Right ventricle myocardium inferior (tissue), 1 donor: ENCODE data around the gene CLEC4G. TPM values are rescaled to one million over a fixed set of nuclear protein-coding genes. Genes with fewer than 3 reads are reported as not detected.
"Not testable (repeated sequence)": the region's sequence is repeated elsewhere in the genome, so short reads cannot be mapped to it uniquely, and the experiment has no call there.

Experiments used
- ATAC-seq: fragments of 200-7000 bp; cut with Tn5 transposase; one replicate; pipeline ENCODE4 v1.9.1; 2020; ENCODE audit warnings: mild to moderate bottlenecking, moderate library complexity
- DNase-seq: peaks from one replicate; pipeline ENCODE4 v3.0.0; 2021; ENCODE audit errors: missing footprints
- intact Hi-C: fragments of 100-400 bp; cut with DNase I; formaldehyde crosslinking; loops from one replicate; pipeline ENCODE4 v1.11.0; 2022
- long read RNA-seq: library from polyadenylated mRNA; unstranded; transcript quantifications from one replicate; pipeline ENCODE4 v2.0.0, GENCODE V29; 2021
- total RNA-seq: library from RNA; stranded (reverse); fragmentation: NEBNext Ultra II Directional; extraction: Animal tissue kit (Norgen Biotek cat#: 25700); gene quantifications from one replicate; pipeline ENCODE4 v1.2.1, GENCODE V29; 2021
- donor health status: DM: no; HTN: yes; CAD: no; lungs with severe emphysema.

CLEC4G gene
- 2.2 TPM for total RNA-seq
- long read RNA-seq = 0 reads

DNA sequence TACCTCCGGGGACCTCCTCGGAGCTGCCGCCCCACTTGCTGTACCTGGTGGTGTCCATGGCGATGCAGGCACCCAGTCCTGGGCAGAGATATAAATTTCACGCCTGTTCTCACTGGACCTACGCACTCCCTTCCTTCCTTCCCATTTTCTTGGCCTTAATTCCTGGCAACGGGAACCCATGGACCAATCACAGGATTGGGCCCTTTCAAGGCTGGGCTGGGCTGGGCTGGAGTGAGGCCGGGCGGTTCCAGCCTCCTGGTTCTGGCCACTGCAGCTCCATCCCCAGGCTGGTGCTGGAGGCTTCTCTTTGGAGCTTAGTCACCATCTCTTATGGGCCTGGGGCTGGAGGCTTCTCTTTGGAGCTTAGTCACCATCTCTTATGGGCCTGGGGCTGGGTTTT lies at the start of gene CLEC4G:
Gene CLEC4G (minus strand): TSS at position 66 of the 400 bp plus-strand sequence. CDS start 8 bp downstream, at position 58.
- ATAC-seq = no peak
- intact Hi-C loops = no loop called here

GRCh38 chr19:7781157-7781556 lies 49.2 kb upstream of the CLEC4G start:
- intact Hi-C loops = no loop called here
- ATAC-seq (no peak), DNase-seq (no peak)

More for the DNA sequence above, at the start of gene CLEC4G:
- no peak for DNase-seq

GRCh38 chr19:7779631-7780486 lies 47.9 kb upstream of the CLEC4G start:
- DNase-seq (no peak), ATAC-seq (no peak)
- intact Hi-C loops = no loop called here

- DNase-seq = no peak
- intact Hi-C loops = no loop called here
- peak; percentile 56 for ATAC-seq
These were observed 46.2 kb upstream of the CLEC4G start for GRCh38 chr19:7778081-7778480.

DNA sequence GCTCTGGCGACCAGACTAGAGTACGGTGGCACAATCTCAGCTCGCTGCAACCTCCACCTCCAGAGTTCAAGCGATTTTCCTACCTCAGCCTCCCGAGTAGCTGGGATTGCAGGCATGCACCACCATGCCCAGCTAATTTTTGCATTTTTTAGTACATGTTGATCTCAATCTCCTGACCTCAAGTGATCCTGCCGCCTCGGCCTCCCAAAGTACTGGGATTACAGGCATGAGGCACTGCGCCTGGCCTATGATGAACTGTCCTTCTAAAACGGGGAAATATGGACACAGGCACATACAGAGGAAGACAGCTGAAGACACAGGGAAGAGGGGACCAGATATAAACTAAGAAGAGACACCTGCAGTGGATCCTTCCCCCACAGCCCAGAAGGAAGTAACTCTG lies 43.9 kb upstream of the CLEC4G start:
- no peak for DNase-seq
- intact Hi-C loops = no loop called here
- ATAC-seq = no peak

DNA sequence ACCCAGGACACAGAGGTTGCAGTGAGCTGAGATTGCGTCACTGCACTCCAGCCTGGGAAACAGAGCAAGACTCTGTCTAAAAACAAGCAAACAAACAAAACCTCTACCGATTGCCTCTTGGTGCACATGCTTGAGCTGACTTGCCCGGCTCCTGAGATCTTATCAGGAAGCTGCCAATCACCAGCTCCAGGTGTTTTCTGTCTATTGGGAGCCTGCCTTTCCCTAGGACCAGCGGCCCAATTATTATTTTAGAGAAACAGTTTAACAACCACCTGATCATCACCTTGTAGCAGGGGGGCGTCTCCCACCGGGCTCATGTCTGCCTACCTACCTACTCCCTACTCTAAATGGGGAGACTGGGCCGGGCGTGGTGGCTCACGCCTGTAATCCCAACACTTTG lies 41.9 kb upstream of the CLEC4G start:
- intact Hi-C loops = no loop called here
- DNase-seq (no peak), ATAC-seq (no peak)

DNA sequence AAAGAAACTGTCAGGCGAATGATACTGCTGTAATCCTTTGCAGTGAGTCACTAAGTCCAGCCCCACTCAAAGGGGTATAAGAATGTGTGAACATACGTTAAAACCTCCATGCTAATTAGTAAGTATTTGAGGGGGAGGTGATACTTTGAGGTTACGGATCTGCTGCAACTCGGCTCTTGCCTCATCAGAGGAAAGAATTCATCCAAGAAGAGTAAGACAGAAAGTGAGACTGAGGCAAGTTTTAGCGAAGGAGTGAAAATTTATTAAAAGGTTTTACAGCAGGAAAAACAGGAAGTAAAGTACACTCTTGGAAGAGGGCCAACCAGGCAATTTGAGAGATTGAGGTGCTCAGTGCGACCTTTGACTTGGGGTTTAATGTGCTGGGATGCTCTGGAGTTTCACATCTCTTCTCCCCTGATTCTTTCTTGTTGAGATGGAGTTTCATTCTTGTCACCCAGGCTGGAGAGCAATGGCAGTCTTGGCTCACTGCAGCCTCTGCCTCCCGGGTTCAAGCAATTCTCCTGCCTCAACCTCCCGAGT lies 40.9 kb upstream of the CLEC4G start:
- DNase-seq (no peak), ATAC-seq (no peak)
- intact Hi-C loops = no loop called here

GRCh38 chr19:7771072-7771471 lies 39.2 kb upstream of the CLEC4G start:
- ATAC-seq (no peak), DNase-seq (no peak)
- intact Hi-C loops = no loop called here

DNA sequence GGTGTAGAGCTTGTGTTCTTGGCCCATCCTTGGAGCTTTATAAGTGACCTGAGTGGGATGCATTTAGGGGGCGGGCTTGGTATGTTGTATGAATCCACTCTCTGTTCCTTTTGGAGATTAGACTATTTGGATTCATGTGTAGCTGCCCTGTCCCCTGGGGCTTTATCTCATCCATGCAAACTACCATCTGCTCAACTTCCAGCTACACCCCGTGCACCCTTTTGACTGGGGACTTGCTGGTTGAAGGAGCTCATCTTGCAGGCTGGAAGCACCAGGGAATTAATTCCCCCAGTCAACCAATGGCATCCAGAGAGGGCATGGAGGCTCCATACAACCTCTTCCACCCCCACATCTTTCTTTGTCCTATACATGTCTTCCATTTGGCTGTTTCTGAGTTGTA lies 37.3 kb upstream of the CLEC4G start:
- intact Hi-C loops = no loop called here
- ATAC-seq = no peak
- DNase-seq = no peak

GRCh38 chr19:7767487-7767886 lies 35.6 kb upstream of the CLEC4G start:
- ATAC-seq (no peak), DNase-seq (no peak)
- intact Hi-C loops = no loop called here

DNA sequence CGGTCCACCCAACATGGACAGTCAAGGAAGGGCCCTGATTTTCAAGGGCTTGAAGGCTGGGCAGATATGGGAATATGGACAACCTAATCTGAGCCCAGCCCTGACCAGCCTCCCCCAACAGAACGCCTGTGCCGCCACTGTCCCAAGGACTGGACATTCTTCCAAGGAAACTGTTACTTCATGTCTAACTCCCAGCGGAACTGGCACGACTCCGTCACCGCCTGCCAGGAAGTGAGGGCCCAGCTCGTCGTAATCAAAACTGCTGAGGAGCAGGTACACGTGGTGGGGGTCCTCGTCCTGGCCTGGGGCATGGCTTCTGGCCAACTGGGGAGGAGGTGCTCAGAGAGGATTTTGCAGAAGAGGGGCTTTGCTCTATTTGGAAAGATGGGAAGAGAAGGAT lies 34.6 kb upstream of the CLEC4G start:
- intact Hi-C loops = no loop called here
- DNase-seq = no peak
- ATAC-seq = no peak

- ATAC-seq, DNase-seq, intact Hi-C loops: not testable (repeated sequence)
These were observed 33.1 kb upstream of the CLEC4G start for GRCh38 chr19:7765043-7765442.

DNA sequence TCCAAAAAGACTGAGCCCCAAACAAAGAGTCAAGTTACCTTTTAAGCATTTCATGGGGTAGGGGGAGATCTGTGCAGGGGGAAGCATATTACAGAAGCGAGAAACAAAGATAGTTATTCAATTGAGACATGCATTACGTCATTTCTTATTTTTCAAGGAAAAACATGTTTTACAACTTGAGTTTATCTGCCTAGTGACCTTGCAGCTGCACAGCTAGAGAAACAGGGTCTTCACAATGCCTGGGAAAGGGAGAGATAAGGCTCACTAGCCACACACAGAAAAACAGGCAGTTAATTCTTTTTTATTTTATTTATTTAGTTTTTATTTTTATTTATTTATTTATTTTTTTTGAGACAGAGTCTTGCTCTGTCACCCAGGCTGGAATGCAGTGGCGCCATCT lies 32.2 kb upstream of the CLEC4G start:
- ATAC-seq, intact Hi-C loops, DNase-seq: not testable (repeated sequence)

DNA sequence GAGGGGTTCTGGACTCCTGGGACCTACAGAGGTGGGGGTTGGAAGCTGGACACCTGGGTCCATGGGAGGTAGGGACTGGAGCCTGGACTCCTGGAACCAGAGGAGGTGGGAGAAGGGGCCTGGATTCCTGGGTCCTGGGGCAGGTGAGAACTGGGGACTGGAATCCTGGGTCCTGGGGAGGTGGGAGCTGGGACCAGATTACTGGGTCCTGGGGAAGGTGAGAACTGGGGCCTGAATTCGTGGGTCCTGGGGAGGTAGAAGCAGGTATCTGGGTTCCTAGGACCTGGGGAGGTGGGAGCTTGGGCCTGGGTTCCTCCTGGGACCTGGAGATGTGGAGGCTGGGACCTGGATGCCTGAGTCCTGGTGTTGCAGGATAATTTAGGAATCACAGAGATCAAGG lies 31.8 kb upstream of the CLEC4G start:
- intact Hi-C loops = no loop called here
- DNase-seq = no peak
- ATAC-seq = no peak

DNA sequence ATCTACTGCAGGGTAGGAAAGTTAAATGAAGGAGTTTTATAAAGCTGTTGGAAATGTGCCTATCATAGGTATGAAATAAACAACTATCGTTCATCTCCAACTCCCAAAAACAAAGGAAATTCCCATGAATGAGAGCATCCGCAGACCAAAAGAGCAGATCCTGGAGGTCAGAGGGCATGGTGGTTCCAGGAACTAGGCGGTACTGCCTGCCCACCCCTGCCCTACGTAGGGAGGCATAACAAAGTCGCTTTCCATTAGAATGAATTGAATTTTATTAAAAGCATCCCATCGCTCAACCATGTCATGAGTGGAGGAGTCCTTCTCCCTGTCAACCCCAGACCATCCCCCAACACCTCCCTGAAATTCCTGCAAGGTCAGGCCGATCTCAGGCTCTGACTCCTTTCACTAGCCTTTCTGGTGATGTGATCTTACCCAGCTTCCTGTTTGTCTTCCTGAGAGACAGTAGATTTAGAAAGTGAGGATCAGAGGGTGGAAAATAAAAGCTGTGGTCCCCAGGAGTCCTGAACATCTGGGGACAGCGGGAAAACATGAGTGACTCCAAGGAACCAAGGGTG lies 30.9 kb upstream of the CLEC4G start, which contains the start of gene CLEC4M:
Gene CLEC4M (plus strand): TSS at position 525 of the 575 bp plus-strand sequence. CDS start 24 bp downstream, at position 549.
- intact Hi-C loops = no loop called here
- DNase-seq = no peak
- no peak for ATAC-seq

DNA sequence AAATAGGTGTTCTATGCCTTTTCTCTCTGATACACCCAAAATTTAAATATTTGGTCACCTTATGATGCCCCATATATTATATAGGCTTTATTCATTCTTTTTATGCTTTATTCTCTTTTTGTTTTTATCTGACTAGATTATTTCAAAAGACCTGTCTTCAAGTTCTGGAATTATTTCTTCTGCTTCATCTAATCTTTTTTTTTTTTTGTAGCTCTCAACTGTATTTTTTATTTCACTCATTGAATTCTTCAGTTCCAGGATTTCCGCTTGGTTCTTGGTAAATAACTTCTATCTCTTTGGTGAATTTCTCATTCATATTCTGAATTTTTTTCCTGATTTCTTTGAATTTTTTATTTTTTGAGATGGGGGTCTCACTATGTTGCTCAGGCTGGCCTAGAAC lies 27.2 kb upstream of the CLEC4G start:
- ATAC-seq = no peak
- intact Hi-C loops = no loop called here
- no peak for DNase-seq

GRCh38 chr19:7757358-7757757 lies 25.4 kb upstream of the CLEC4G start:
- no peak for DNase-seq
- intact Hi-C loops = no loop called here
- no peak for ATAC-seq

GRCh38 chr19:7756258-7756657 lies 24.3 kb upstream of the CLEC4G start:
- no peak for ATAC-seq
- intact Hi-C loops = no loop called here
- DNase-seq = no peak

GRCh38 chr19:7751157-7751783 lies 19.4 kb upstream of the CLEC4G start:
- intact Hi-C loops = no loop called here
- DNase-seq (no peak), ATAC-seq (no peak)

- ATAC-seq (no peak), DNase-seq (no peak)
- intact Hi-C loops = no loop called here
These were observed 16.8 kb upstream of the CLEC4G start for GRCh38 chr19:7748756-7749155.
